Endothelial cell (in vitro differentiated cells): ENCODE results near the gene EPHA6. TPM values are rescaled to one million over a fixed set of nuclear protein-coding genes. Genes with fewer than 3 reads are reported as not detected.

Experiments used
- DNase-seq: peaks from one replicate; pipeline ENCODE4 v3.0.0; 2021; ENCODE audit warnings: low spot score
- H3K27ac Mint-ChIP-seq: one replicate; pipeline ENCODE4 v1.8.0; 2021; ENCODE audit warnings: mixed read lengths, inconsistent platforms; ENCODE audit not compliant: unreplicated experiment
- H3K27me3 Mint-ChIP-seq: one replicate; pipeline ENCODE4 v1.8.0; 2021; ENCODE audit warnings: mild to moderate bottlenecking, moderate library complexity, mixed read lengths, inconsistent platforms; ENCODE audit not compliant: unreplicated experiment
- H3K36me3 Mint-ChIP-seq: one replicate; pipeline ENCODE4 v1.8.0; 2021; ENCODE audit warnings: mild to moderate bottlenecking, low read depth, mixed read lengths, inconsistent platforms; ENCODE audit not compliant: unreplicated experiment
- H3K4me1 Mint-ChIP-seq: one replicate; pipeline ENCODE4 v1.8.0; 2021; ENCODE audit warnings: mild to moderate bottlenecking, mixed read lengths, inconsistent platforms; ENCODE audit not compliant: unreplicated experiment
- H3K4me3 Mint-ChIP-seq: one replicate; pipeline ENCODE4 v1.8.0; 2021; ENCODE audit warnings: mild to moderate bottlenecking, mixed read lengths, inconsistent platforms; ENCODE audit not compliant: unreplicated experiment
- H3K9me3 Mint-ChIP-seq: one replicate; pipeline ENCODE4 v1.8.0; 2021; ENCODE audit warnings: mixed read lengths, inconsistent platforms; ENCODE audit not compliant: unreplicated experiment
- total RNA-seq: library from RNA; stranded (reverse); fragmentation: NEBNext Ultra II Directional; extraction: Animal tissue kit (Norgen Biotek cat#: 25700); gene quantifications from one replicate; pipeline ENCODE4 v1.2.1, GENCODE V29; 2021; ENCODE audit not compliant: unreplicated experiment
- TF ChIP-seq, protein P1 (sequence below): fragments of 200-600 bp; sonication (generic); IDR thresholded peaks from one replicate; pipeline ENCODE4 v1.5.0; 2021; ENCODE audit warnings: antibody characterized with exemption; ENCODE audit not compliant: unreplicated experiment

EPHA6 gene
- total RNA-seq, 1 donor from 2014 or later, result 21.8 TPM

DNA sequence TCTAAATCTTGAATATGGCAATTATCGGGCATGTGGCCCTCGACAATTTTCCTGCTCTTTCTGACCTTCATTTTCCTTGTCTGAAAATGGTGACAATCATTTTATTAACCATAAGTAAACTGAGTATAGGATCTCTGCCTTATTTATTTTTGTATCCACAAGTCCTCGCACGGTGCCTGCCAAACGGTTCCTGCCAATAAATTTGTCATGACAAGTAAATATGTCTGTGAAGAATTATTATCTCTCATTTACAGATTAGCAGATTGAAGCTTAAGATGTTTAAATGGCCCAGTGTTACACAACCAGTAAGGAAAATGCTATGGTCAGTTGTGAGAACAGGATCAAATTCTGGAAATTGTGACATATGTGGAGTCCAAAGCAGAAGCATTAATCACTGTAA is 884.3 kb downstream of the EPHA6 start:
- no peak for DNase-seq
- Mint-ChIP-seq H3K4me1 (peaks cover 5% of the 10 kb centered on the region), H3K4me3 (no peak overlapping the region), H3K27ac (no peak overlapping the region), H3K9me3 (no peaks in the 10 kb centered on the region), H3K36me3 (no peaks in the 10 kb centered on the region), H3K27me3 (peaks cover 1% of the 10 kb centered on the region)
- TF ChIP-seq, protein P1, sequence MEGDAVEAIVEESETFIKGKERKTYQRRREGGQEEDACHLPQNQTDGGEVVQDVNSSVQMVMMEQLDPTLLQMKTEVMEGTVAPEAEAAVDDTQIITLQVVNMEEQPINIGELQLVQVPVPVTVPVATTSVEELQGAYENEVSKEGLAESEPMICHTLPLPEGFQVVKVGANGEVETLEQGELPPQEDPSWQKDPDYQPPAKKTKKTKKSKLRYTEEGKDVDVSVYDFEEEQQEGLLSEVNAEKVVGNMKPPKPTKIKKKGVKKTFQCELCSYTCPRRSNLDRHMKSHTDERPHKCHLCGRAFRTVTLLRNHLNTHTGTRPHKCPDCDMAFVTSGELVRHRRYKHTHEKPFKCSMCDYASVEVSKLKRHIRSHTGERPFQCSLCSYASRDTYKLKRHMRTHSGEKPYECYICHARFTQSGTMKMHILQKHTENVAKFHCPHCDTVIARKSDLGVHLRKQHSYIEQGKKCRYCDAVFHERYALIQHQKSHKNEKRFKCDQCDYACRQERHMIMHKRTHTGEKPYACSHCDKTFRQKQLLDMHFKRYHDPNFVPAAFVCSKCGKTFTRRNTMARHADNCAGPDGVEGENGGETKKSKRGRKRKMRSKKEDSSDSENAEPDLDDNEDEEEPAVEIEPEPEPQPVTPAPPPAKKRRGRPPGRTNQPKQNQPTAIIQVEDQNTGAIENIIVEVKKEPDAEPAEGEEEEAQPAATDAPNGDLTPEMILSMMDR, result no peak

DNA sequence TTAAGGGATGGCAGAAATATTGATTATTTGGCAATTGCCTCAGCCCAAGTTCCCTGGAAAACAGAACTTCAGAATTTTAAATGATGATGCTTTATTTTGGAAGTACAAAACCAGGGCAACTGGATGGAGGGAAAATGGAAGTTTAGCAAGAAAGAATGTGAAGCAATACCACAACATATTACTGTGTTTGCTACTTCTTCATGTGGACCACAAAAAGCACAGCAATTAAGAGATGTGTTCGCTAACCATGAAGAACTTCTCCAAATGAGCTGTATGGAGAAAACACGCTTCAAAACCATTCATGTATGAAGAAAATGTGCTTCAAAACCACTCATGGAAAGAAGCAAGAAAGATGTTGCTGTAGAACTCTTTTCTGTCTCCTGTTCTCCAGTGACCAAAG is 885.5 kb downstream of the EPHA6 start:
- no peak for DNase-seq
- Mint-ChIP-seq H3K27me3 (peaks cover 1% of the 10 kb centered on the region), H3K36me3 (no peaks in the 10 kb centered on the region), H3K9me3 (no peaks in the 10 kb centered on the region), H3K27ac (no peak overlapping the region), H3K4me1 (peaks cover 5% of the 10 kb centered on the region), H3K4me3 (no peak overlapping the region)
- TF ChIP-seq, protein P1, result no peak

DNA sequence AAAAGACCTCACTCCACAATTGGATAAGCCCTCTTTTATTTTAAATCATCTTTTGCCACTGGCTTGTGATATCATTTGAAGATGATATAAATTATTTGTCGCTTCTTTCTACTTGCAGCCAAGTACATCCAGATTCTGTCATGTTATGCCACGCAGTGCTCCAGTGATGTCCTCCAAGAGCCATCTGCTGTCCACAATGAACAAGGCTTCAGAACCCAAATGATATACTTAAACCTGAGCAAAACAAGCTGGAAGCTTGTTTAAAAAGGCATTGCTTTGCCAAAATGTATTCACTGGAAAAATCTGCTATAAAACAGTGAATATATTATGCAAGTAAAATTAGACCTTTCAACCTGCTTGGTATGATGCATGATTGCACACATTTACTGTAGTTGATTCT is 891.4 kb downstream of the EPHA6 start:
- TF ChIP-seq, protein P1, result no peak
- no peaks in the 10 kb centered on the region for H3K27me3 Mint-ChIP-seq
- H3K4me3 Mint-ChIP-seq, result no peak overlapping the region
- peaks cover 4% of the 10 kb centered on the region for H3K4me1 Mint-ChIP-seq
- H3K36me3 Mint-ChIP-seq, result peaks cover 7% of the 10 kb centered on the region
- peaks cover 5% of the 10 kb centered on the region for H3K9me3 Mint-ChIP-seq
- no peak for DNase-seq
- no peak overlapping the region for H3K27ac Mint-ChIP-seq

DNA sequence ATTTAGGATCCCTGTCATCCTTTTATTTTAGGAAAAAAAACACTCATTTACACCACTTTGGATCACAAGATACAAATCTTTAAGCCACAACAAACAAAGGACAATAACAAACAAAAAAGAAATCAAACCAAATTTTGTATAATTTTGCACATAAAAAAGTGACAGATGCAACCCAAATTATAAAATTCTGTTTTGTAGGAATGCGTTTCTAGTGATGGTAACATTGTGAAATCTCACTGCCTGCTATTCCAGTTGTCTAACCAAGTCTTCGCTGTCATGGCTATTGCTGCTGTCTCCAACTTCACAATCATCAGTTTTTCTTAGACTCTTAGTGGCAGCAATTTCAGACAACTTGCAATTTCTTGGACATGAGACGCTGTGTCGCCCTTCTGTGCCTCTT is 891.8 kb downstream of the EPHA6 start:
- H3K9me3 Mint-ChIP-seq, result peaks cover 5% of the 10 kb centered on the region
- H3K27ac Mint-ChIP-seq, result no peak overlapping the region
- peaks cover 1% of the 10 kb centered on the region for H3K27me3 Mint-ChIP-seq
- TF ChIP-seq, protein P1, result no peak
- peaks cover 10% of the 10 kb centered on the region for H3K36me3 Mint-ChIP-seq
- no peak overlapping the region for H3K4me3 Mint-ChIP-seq
- no peak for DNase-seq
- H3K4me1 Mint-ChIP-seq, result peaks cover 5% of the 10 kb centered on the region

DNA sequence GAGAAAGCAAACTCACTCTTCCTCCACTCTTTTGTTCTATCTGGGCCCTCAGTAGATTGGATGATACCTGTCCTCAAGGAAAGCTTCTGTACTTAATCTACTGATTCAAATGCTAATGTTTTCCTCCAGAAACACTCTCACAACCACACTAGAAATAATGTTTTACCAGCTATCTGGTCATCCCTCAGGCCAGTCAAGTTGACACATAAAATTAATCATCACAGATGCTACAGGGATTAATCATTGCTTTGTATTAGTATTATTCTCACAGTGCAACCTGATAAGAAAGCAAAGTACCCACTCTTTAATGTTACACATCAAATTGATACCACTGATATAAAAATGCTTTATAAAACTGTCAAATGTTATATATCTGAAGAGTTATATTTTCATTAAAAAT is 897.3 kb downstream of the EPHA6 start:
- H3K4me1 Mint-ChIP-seq, result peaks cover 5% of the 10 kb centered on the region
- no peak for DNase-seq
- no peak overlapping the region for H3K27ac Mint-ChIP-seq

More for the DNA sequence above, 897.3 kb downstream of the EPHA6 start:
- no peak overlapping the region for H3K4me3 Mint-ChIP-seq
- H3K9me3 Mint-ChIP-seq, result peaks cover 5% of the 10 kb centered on the region
- peaks cover 10% of the 10 kb centered on the region for H3K36me3 Mint-ChIP-seq
- TF ChIP-seq, protein P1, result no peak
- peaks cover 1% of the 10 kb centered on the region for H3K27me3 Mint-ChIP-seq
